Large intestine (tissue), 3 donors: Measurements from ENCODE around the gene FBXO3. TPM values are rescaled to one million over a fixed set of nuclear protein-coding genes. Genes with fewer than 3 reads are reported as not detected.

ENCODE experiments used
- DNase-seq, 2 donors: peaks; one replicate each; pipeline versions ENCODE4 v3.0.0 to v3.0.0-alpha.2; 2013
- H3K27ac ChIP-seq: one replicate; pipeline ENCODE4 v1.5.1; 2013; ENCODE audit warnings: low read length
- H3K27me3 ChIP-seq: 2 replicates; pipeline ENCODE4 v1.6.1; 2013; ENCODE audit warnings: low read length; ENCODE audit not compliant: control insufficient read depth, insufficient read depth
- H3K36me3 ChIP-seq: 2 replicates; pipeline ENCODE4 v1.6.1; 2013; ENCODE audit warnings: low read length; ENCODE audit not compliant: control insufficient read depth, insufficient read depth
- H3K4me1 ChIP-seq: one replicate; pipeline ENCODE4 v1.6.1; 2013; ENCODE audit warnings: low read length; ENCODE audit not compliant: control insufficient read depth, insufficient read depth
- H3K4me3 ChIP-seq: one replicate; pipeline ENCODE4 v1.5.1; 2013; ENCODE audit warnings: low read length
- H3K9me3 ChIP-seq: one replicate; pipeline ENCODE4 v1.6.1; 2013; ENCODE audit warnings: mild to moderate bottlenecking, low read depth, low read length, moderate library complexity; ENCODE audit not compliant: control insufficient read depth
- WGBS: methylation state at CpG from one replicate; pipeline ENCODE4 v1.1.5; 2013; ENCODE audit warnings: low lambda C conversion rate; ENCODE audit not compliant: insufficient coverage; 5-methylcytosine and 5-hydroxymethylcytosine counted together
- polyA plus RNA-seq: library from polyadenylated mRNA; unstranded; fragments of 120-200 nt; gene quantifications from one replicate; pipeline ENCODE4 v1.2.1, GENCODE V29; 2013

The FBXO3 gene
- polyA plus RNA-seq, 1 donor: 37.5 TPM

DNA sequence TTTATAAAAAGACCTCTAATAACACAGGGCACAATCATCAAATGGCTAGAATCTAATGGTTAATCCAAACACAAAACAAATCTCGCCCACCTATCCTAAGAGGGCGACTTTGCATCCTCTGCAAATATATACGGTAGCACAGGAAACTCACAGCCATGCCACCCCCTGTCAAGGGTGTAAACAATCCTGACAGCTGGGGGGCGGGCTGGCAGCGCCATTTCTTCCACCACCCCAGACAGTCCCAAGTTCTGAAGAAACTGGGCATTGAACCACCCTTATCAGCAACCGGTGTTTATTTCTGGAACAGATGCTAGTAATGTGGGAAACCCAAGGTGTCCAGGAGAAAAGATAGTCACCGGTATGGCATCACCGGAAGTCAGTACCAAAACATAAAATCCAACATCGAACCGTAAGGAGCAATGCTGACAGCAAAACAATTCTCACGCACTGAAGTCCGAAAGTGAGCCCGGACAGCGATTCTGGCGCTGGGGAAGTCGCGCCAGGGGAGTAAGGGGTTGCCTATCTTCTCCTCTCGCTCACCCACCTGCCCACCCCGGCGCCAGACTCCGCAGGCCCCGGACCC is 825 bp downstream of the FBXO3 start:
- Histone ChIP-seq H3K4me3 (peak overlapping the region; percentile 95), H3K27me3 (peaks cover 31% of the 10 kb centered on the region), H3K4me1 (peaks cover 7% of the 10 kb centered on the region), H3K9me3 (no peaks in the 10 kb centered on the region), H3K36me3 (peaks cover 10% of the 10 kb centered on the region), H3K27ac (no peak overlapping the region)
- no CpG with 5 or more reads among the region's 22 CpGs for whole genome bisulfite sequencing
- peak in 1 of 2 donors; percentile 35 for DNase-seq

DNA sequence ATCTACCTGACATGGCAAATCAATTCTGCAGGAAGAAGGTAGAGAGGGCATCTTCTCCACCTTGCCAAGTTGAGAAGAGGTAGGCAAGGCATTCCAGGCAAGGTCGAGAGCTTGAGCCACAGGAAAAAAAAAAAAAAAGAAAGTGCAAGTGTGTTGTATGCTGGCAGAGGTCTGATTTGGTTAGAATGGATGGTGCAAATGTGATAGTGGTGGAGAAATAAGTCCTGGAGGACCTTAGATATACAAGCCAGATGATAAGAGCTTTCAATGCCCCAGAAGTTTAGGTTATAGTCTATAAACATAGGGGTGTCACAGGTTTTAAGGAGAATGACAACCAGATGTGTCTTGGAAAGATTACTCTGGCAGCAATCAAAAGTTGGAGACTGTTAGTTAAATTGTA is 1.4 kb downstream of the FBXO3 start:
- WGBS: no CpG with 5 or more reads among the region's 1 CpG
- H3K4me1 ChIP-seq: peaks cover 7% of the 10 kb centered on the region
- no peak for DNase-seq
- peaks cover 25% of the 10 kb centered on the region for H3K27me3 ChIP-seq
- H3K4me3 ChIP-seq: no peak overlapping the region
- H3K9me3 ChIP-seq: no peaks in the 10 kb centered on the region
- H3K27ac ChIP-seq: no peak overlapping the region
- H3K36me3 ChIP-seq: peaks cover 13% of the 10 kb centered on the region

- Histone ChIP-seq H3K27ac (no peak overlapping the region), H3K9me3 (no peaks in the 10 kb centered on the region), H3K4me1 (peaks cover 7% of the 10 kb centered on the region), H3K36me3 (peaks cover 15% of the 10 kb centered on the region), H3K4me3 (no peak overlapping the region), H3K27me3 (peaks cover 20% of the 10 kb centered on the region)
- no peak for DNase-seq
- 89% methylated on average over 3 of the region's 4 CpGs for WGBS
Measured at GRCh38 chr11:33772300-33772699, 2.0 kb downstream of the FBXO3 start.

DNA sequence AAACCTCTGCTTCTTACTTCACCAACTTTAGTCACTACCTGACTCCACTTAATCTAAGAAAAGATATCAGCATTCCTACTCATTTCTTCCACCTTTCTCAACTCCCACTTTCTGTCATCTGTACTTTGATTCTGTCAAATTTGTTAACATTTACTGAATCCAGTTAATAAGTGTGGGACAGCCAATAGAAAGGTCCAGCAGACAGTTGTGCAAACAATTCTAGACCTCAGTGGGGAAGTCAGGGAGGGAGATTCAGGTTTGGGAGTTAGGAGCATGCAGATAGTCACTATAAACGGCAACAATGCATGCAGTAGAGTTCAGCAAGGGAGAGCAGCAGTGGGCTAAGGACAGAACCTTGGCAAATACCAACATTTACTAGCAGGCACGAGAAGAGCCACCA is 4.1 kb downstream of the FBXO3 start:
- 100% methylated on average over 1 of the region's 2 CpGs for WGBS
- peaks cover 31% of the 10 kb centered on the region for H3K36me3 ChIP-seq
- H3K4me1 ChIP-seq: peaks cover 5% of the 10 kb centered on the region

GRCh38 chr11:33769542-33769941 is 4.8 kb downstream of the FBXO3 start:
- WGBS: 100% methylated on average over 2 of the region's 4 CpGs
- H3K36me3 ChIP-seq: peaks cover 36% of the 10 kb centered on the region

More for the DNA sequence above, 4.1 kb downstream of the FBXO3 start:
- Histone ChIP-seq H3K27ac (no peak overlapping the region), H3K9me3 (no peaks in the 10 kb centered on the region), H3K4me3 (no peak overlapping the region), H3K27me3 (peaks cover 7% of the 10 kb centered on the region)
- no peak for DNase-seq

DNA sequence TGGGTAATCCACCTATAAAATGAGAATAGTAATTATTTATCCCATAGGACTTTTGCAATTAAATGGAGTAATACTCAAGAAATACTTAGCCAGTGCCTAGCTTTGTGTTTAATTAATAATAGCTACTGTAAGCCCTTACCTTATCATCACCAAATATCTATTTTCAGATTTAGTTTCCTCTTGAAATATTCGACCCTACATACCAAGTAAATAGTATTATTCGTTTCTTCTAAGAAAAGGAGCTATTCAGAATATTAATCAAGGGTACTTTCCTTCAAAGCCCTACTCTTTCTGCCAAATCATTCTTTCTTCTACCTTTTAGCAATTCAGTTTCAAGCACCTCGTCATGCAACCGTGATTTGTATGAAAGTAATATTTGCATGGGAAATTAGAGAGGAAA is 6.7 kb downstream of the FBXO3 start:
- Histone ChIP-seq H3K9me3 (no peaks in the 10 kb centered on the region), H3K27me3 (no peaks in the 10 kb centered on the region), H3K4me3 (no peak overlapping the region), H3K27ac (no peak overlapping the region), H3K36me3 (peaks cover 43% of the 10 kb centered on the region), H3K4me1 (no peaks in the 10 kb centered on the region)
- WGBS: 88% methylated on average over 3 of the region's 4 CpGs
- no peak for DNase-seq

More at GRCh38 chr11:33769542-33769941, 4.8 kb downstream of the FBXO3 start:
- Histone ChIP-seq H3K27me3 (no peaks in the 10 kb centered on the region), H3K4me3 (no peak overlapping the region), H3K27ac (no peak overlapping the region), H3K9me3 (no peaks in the 10 kb centered on the region), H3K4me1 (no peaks in the 10 kb centered on the region)
- DNase-seq: no peak

GRCh38 chr11:33766085-33766484 is 8.2 kb downstream of the FBXO3 start:
- Histone ChIP-seq H3K9me3 (no peaks in the 10 kb centered on the region), H3K36me3 (peaks cover 47% of the 10 kb centered on the region), H3K4me3 (no peak overlapping the region), H3K27me3 (no peaks in the 10 kb centered on the region), H3K27ac (no peak overlapping the region), H3K4me1 (no peaks in the 10 kb centered on the region)
- WGBS: no CpG with 5 or more reads among the region's 2 CpGs
- no peak for DNase-seq

DNA sequence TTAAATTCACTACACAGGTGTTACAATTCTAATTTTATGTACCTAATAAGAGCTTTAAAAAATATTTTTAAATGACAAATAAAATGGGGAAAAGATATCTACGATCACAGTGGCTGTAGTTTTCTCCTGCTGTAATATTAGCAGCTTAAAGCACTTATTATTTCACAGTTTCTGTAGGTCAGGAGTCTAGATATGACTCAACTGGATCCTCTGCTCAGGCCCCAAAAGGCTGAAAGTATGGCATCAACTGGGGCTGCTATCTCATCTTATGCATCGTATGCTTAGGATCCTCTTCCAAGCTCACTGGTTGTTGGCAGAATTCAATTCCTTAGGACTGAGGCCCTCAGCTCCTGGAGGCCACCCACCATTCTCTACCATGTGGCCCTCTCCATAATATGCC is 12.8 kb downstream of the FBXO3 start:
- 60% methylated on average over 1 of the region's 2 CpGs for WGBS
- Histone ChIP-seq H3K27ac (no peak overlapping the region), H3K27me3 (no peaks in the 10 kb centered on the region), H3K4me3 (no peak overlapping the region), H3K4me1 (no peaks in the 10 kb centered on the region), H3K9me3 (no peaks in the 10 kb centered on the region), H3K36me3 (peaks cover 53% of the 10 kb centered on the region)
- no peak for DNase-seq

GRCh38 chr11:33753304-33753967 is 20.9 kb downstream of the FBXO3 start:
- H3K27me3 ChIP-seq: no peaks in the 10 kb centered on the region
- no peak for DNase-seq
- no peak overlapping the region for H3K27ac ChIP-seq
- 79% methylated on average over 2 of the region's 4 CpGs for WGBS
- no peak overlapping the region for H3K4me3 ChIP-seq
- H3K4me1 ChIP-seq: no peaks in the 10 kb centered on the region
- no peaks in the 10 kb centered on the region for H3K9me3 ChIP-seq
- peaks cover 43% of the 10 kb centered on the region for H3K36me3 ChIP-seq

GRCh38 chr11:33751878-33752277 is 22.4 kb downstream of the FBXO3 start:
- H3K36me3 ChIP-seq: peaks cover 33% of the 10 kb centered on the region
- no CpG with 5 or more reads among the region's 3 CpGs for WGBS
- DNase-seq: no peak

GRCh38 chr11:33747979-33748378 is 26.3 kb downstream of the FBXO3 start:
- H3K4me1 ChIP-seq: no peaks in the 10 kb centered on the region
- WGBS: 83% methylated on average over 1 of the region's 2 CpGs
- H3K4me3 ChIP-seq: no peak overlapping the region
- peaks cover 23% of the 10 kb centered on the region for H3K36me3 ChIP-seq
- no peak for DNase-seq
- H3K27me3 ChIP-seq: no peaks in the 10 kb centered on the region
- H3K9me3 ChIP-seq: no peaks in the 10 kb centered on the region
- no peak overlapping the region for H3K27ac ChIP-seq

More at GRCh38 chr11:33751878-33752277, 22.4 kb downstream of the FBXO3 start:
- Histone ChIP-seq H3K27me3 (no peaks in the 10 kb centered on the region), H3K27ac (no peak overlapping the region), H3K9me3 (no peaks in the 10 kb centered on the region), H3K4me3 (no peak overlapping the region), H3K4me1 (no peaks in the 10 kb centered on the region)
